Esophagus (tissue), 2 donors: ENCODE results near the gene HOXC13. TPM values are rescaled to one million over a fixed set of nuclear protein-coding genes. Genes with fewer than 3 reads are reported as not detected.

ENCODE experiments used
- polyA plus RNA-seq, 2 donors: library from polyadenylated mRNA; stranded (reverse); fragments of 200-250 nt; gene quantifications; one replicate each; pipeline ENCODE4 v1.2.3, GENCODE V29; 2013
- donor health status: healthy with polysubstance abuse.
- donor health status: Bipolar disorder and iron deficiency.

The HOXC13 gene
- polyA plus RNA-seq, 2 donors, result 0.02 to 0.04 TPM

Other genes with a start within 250 kb of the HOXC13 start
- gene CALCOCO1, start 211.4 kb upstream of the HOXC13 start, polyA plus RNA-seq, result 10 to 100 TPM; 49.7 to 72.7 TPM
- not detected for gene CISTR, start 186.9 kb upstream of the HOXC13 start, polyA plus RNA-seq
- gene HOXC12, start 16.1 kb downstream of the HOXC13 start, polyA plus RNA-seq, result not detected
- gene HOXC11, start 34.3 kb downstream of the HOXC13 start, polyA plus RNA-seq, result not detected
- not detected for gene HOTAIR, start 36.1 kb downstream of the HOXC13 start, polyA plus RNA-seq
- gene HOXC10, start 46.3 kb downstream of the HOXC13 start, polyA plus RNA-seq, result under 1 TPM; 0.02 to 0.04 TPM
- gene HOXC9, start 61.3 kb downstream of the HOXC13 start, polyA plus RNA-seq, result under 1 TPM; 0.20 to 0.51 TPM
- gene HOXC8, start 70.2 kb downstream of the HOXC13 start, polyA plus RNA-seq, result under 1 TPM; 0.04 to 0.21 TPM
- gene HOXC6, start 89.6 kb downstream of the HOXC13 start, polyA plus RNA-seq, result 1 to 10 TPM; 1.4 TPM
- gene HOXC5, start 94.2 kb downstream of the HOXC13 start, polyA plus RNA-seq, result under 1 TPM; 0.41 to 0.96 TPM
- 1 to 10 TPM; 3.3 to 3.7 TPM for gene HOXC4, start 115.0 kb downstream of the HOXC13 start, polyA plus RNA-seq